Stimulated activated memory B cell treated with anti-CD40 and anti-IgM and Interleukin-4, amounts not matched to agents 10 μg/mL and 1 μg/mL and 100 μg/mL, for 72 hours (primary cell): Measurements from ENCODE around the gene ADAMTS8.
A peak's percentile ranks its signal among the peaks of the same experiment; 100 is the strongest.

Source experiments
- ATAC-seq: fragments of 150-1000 bp; cut with Tn5 transposase; 2 replicates; pipeline ENCODE4 v1.10.0; 2021
- H3K27ac Mint-ChIP-seq: one replicate; pipeline ENCODE4 v1.8.0; 2022; ENCODE audit warnings: mild to moderate bottlenecking, mixed read lengths
- H3K27me3 Mint-ChIP-seq: one replicate; pipeline ENCODE4 v1.8.0; 2022; ENCODE audit warnings: mixed read lengths
- H3K36me3 Mint-ChIP-seq: one replicate; pipeline ENCODE4 v1.8.0; 2022; ENCODE audit warnings: mixed read lengths
- H3K4me1 Mint-ChIP-seq: one replicate; pipeline ENCODE4 v1.8.0; 2022; ENCODE audit warnings: mixed read lengths
- H3K4me3 Mint-ChIP-seq: one replicate; pipeline ENCODE4 v1.8.0; 2022; ENCODE audit warnings: mild to moderate bottlenecking, moderate library complexity, mixed read lengths
- H3K9me3 Mint-ChIP-seq: one replicate; pipeline ENCODE4 v1.8.0; 2022; ENCODE audit warnings: mixed read lengths

The ADAMTS8 gene

GRCh38 chr11:130434521-130435223, 6.3 kb upstream of the ADAMTS8 start:
- ATAC-seq = peak; percentile 91
- Mint-ChIP-seq H3K36me3 (no peaks in the 10 kb centered on the region), H3K4me1 (peaks cover 16% of the 10 kb centered on the region), H3K4me3 (no peak overlapping the region), H3K27ac (no peak overlapping the region), H3K27me3 (peaks cover 46% of the 10 kb centered on the region), H3K9me3 (no peaks in the 10 kb centered on the region)

DNA sequence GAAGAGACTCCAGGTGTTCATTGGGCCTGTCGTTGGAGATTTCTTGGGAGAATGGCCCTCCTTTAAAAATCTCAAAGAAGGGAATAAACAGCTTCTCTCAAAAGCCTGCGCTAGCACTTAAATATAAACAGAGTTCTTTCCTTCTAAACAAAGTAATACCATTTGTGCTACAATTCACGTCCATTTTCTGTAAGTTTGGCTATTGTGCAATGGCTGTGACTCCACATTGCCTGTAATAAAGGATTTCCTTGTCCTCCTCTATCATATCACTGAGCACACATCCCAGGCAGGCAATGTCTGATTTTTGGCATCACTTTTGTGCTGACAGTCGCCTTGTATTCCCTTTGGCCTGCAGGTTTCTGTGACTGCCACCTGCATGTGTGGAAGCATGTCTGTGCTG, 4.9 kb upstream of the ADAMTS8 start:
- Mint-ChIP-seq H3K36me3 (no peaks in the 10 kb centered on the region), H3K27me3 (peaks cover 46% of the 10 kb centered on the region), H3K9me3 (no peaks in the 10 kb centered on the region), H3K4me1 (peaks cover 14% of the 10 kb centered on the region), H3K27ac (no peak overlapping the region), H3K4me3 (no peak overlapping the region)
- no peak for ATAC-seq

DNA sequence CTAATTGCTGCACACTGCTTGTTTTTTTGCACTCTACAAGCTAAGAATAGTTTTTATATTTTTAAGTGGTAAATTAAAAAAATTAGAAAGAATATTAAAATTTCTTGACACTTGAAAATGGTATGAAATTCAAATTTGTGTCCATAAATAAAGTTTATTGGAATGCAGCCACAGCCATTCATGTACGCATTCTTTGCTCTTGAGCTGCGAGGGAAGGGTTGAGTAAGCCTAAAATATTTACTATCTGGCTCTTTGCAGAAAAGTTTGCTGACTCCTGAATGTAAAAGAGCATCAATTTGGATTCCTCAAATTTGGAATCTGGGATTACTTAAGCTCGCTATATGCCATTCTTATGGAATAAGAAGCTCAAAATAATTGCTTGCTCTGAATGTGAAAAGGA, 3.4 kb upstream of the ADAMTS8 start:
- ATAC-seq = no peak
- Mint-ChIP-seq H3K4me3 (no peak overlapping the region), H3K36me3 (no peaks in the 10 kb centered on the region), H3K4me1 (peaks cover 21% of the 10 kb centered on the region), H3K9me3 (no peaks in the 10 kb centered on the region), H3K27me3 (peaks cover 41% of the 10 kb centered on the region), H3K27ac (no peak overlapping the region)

DNA sequence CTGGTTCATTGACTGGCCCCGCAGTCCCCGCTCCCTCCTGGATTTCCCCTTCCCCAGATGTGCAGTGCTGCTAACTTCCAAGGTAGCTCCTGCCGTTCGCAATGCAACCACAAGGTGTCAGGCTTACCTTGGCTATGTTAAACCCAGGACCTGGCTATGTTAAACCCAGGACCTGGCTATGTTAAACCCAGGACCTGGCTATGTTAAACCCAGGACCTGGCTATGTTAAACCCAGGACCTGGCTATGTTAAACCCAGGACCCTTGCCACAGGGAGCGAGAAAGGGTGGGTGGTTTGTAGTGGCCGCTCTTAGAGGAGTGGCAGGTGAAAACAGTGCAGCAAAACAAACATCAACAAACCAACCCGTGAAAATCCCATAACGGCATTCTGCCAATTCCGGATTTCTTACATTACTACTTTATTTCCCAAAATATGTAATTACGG, 2.9 kb upstream of the ADAMTS8 start:
- Mint-ChIP-seq H3K4me1 (peaks cover 25% of the 10 kb centered on the region), H3K36me3 (no peaks in the 10 kb centered on the region), H3K27ac (no peak overlapping the region), H3K4me3 (no peak overlapping the region), H3K9me3 (no peaks in the 10 kb centered on the region), H3K27me3 (peaks cover 44% of the 10 kb centered on the region)
- ATAC-seq = no peak

DNA sequence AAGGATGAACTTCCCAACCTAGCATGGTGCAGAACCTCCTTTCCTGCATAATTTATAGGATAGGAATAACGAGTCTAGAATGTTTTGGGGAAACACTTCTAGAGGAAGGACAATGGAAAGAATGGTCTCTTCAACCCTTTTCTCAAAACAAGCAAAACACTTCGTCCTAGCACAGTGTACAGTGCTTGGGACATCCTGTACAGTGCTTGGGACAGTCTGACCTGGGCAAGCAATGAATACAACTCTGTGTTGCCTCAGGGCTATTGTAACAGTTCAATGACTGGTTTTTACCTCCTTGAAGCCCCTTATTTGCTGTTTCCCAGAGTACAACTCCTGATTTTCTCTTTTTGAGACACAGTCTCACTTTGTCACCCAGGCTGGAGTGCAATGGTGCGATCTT, 1.6 kb upstream of the ADAMTS8 start:
- H3K4me3 Mint-ChIP-seq = no peak overlapping the region
- H3K27me3 Mint-ChIP-seq = peaks cover 58% of the 10 kb centered on the region
- H3K4me1 Mint-ChIP-seq = peaks cover 25% of the 10 kb centered on the region
- no peaks in the 10 kb centered on the region for H3K36me3 Mint-ChIP-seq
- H3K27ac Mint-ChIP-seq = no peak overlapping the region
- no peak for ATAC-seq
- no peaks in the 10 kb centered on the region for H3K9me3 Mint-ChIP-seq

DNA sequence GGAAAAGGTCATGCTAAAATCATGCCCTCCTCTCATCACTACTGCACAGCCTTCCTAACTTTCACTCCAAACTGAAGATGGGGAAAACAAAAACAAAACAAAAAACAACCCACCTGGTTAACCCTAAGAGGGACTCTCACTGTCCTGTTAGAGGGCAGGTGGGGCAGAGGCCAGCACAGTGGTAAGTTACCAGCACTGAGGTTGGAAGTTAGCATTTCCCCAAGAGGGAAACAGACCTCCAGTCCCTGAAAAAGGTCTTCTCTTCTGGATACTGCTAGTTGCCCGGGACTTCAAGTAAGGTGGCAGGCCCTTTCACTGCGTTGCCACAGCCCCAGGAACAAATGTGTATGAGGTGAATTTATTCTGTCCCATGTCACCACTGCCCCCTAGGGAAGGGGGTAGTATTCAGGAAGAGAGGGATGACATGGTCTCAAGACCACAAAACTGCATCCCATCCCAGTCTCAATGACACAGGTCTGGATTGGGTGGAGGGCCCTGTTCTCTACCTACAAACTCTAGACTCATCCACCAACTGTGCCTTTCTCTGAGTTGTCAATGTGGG, 792 bp upstream of the ADAMTS8 start:
- Mint-ChIP-seq H3K4me3 (peak overlapping the region; percentile 30), H3K9me3 (no peaks in the 10 kb centered on the region), H3K27me3 (peaks cover 66% of the 10 kb centered on the region), H3K27ac (no peak overlapping the region), H3K36me3 (no peaks in the 10 kb centered on the region), H3K4me1 (peaks cover 25% of the 10 kb centered on the region)
- no peak for ATAC-seq

- no peak overlapping the region for H3K27ac Mint-ChIP-seq
- no peak overlapping the region for H3K4me3 Mint-ChIP-seq
- no peaks in the 10 kb centered on the region for H3K9me3 Mint-ChIP-seq
- no peak for ATAC-seq
- peaks cover 25% of the 10 kb centered on the region for H3K4me1 Mint-ChIP-seq
- H3K27me3 Mint-ChIP-seq = peaks cover 78% of the 10 kb centered on the region
- no peaks in the 10 kb centered on the region for H3K36me3 Mint-ChIP-seq
These were observed 661 bp downstream of the ADAMTS8 start for GRCh38 chr11:130427581-130428315.

GRCh38 chr11:130426837-130427341, 1.5 kb downstream of the ADAMTS8 start:
- no peak for ATAC-seq
- H3K4me1 Mint-ChIP-seq = peaks cover 25% of the 10 kb centered on the region
- no peak overlapping the region for H3K27ac Mint-ChIP-seq
- H3K27me3 Mint-ChIP-seq = peaks cover 87% of the 10 kb centered on the region
- no peaks in the 10 kb centered on the region for H3K9me3 Mint-ChIP-seq
- peak overlapping the region; percentile 50 for H3K4me3 Mint-ChIP-seq
- no peaks in the 10 kb centered on the region for H3K36me3 Mint-ChIP-seq

DNA sequence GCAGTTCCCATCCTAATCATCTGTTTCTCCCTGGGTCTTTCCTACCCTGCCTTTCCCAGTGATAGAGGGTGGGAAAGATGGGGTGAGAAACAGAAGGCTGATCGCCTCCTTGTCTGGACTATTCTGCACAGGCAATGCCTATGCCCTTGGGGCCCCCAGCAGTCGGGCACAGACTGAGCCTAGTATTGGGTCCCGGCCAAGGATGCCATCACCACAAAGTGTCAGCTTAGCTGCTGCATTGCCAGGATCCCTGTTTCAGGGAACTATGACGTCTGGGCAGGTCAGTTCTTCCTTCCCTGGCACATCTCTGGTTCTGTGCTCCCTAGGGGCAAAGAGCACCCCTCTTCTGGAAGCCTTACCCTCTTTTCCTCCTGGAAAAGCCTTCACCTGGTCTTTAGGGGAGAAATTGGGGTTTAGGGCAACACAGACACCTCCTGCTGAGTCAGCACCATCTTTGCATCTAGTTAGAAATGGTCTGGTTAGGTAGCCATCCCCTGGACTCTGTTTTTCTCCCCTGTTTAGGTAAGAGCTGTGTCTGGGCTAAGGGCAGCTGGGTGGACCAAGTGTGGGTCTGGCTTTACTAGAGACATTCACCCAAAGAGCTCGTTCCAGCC, 2.1 kb downstream of the ADAMTS8 start:
- Mint-ChIP-seq H3K4me3 (no peak overlapping the region), H3K36me3 (no peaks in the 10 kb centered on the region), H3K27me3 (peaks cover 92% of the 10 kb centered on the region), H3K9me3 (no peaks in the 10 kb centered on the region), H3K4me1 (peaks cover 24% of the 10 kb centered on the region), H3K27ac (no peak overlapping the region)
- no peak for ATAC-seq

DNA sequence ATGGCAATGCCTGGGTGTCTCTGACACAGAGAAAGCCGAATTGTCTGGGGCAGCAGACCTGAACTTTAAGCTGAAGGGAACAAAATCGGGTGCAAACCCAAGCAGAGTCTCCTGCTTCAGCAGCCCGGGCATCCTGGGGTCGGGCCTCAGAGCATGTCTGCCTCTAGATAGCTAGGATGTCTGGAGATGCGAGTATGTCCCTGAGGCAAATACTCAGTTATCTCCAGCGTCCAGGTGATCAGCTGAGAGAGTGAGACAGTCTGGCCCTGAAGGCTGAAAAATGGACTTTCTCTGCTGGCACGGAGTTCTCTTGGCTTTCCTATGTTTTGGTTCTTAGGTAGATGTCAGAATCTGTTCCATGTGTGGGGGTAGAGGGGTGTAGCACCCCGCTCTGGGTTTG, 3.3 kb downstream of the ADAMTS8 start:
- Mint-ChIP-seq H3K9me3 (no peaks in the 10 kb centered on the region), H3K4me1 (peaks cover 19% of the 10 kb centered on the region), H3K36me3 (no peaks in the 10 kb centered on the region), H3K27ac (no peak overlapping the region), H3K4me3 (no peak overlapping the region), H3K27me3 (peaks cover 92% of the 10 kb centered on the region)
- ATAC-seq = no peak

GRCh38 chr11:130424613-130425140, 3.7 kb downstream of the ADAMTS8 start:
- Mint-ChIP-seq H3K4me1 (peaks cover 19% of the 10 kb centered on the region), H3K27me3 (peaks cover 92% of the 10 kb centered on the region), H3K9me3 (no peaks in the 10 kb centered on the region), H3K36me3 (no peaks in the 10 kb centered on the region), H3K27ac (no peak overlapping the region), H3K4me3 (no peak overlapping the region)
- ATAC-seq = no peak

- Mint-ChIP-seq H3K4me1 (peaks cover 14% of the 10 kb centered on the region), H3K4me3 (no peak overlapping the region), H3K27ac (no peak overlapping the region), H3K36me3 (no peaks in the 10 kb centered on the region), H3K27me3 (peaks cover 91% of the 10 kb centered on the region), H3K9me3 (no peaks in the 10 kb centered on the region)
- ATAC-seq = no peak
These were observed 4.8 kb downstream of the ADAMTS8 start for GRCh38 chr11:130423541-130424142.

- Mint-ChIP-seq H3K4me1 (peaks cover 11% of the 10 kb centered on the region), H3K27me3 (peaks cover 89% of the 10 kb centered on the region), H3K4me3 (no peak overlapping the region), H3K27ac (no peak overlapping the region), H3K9me3 (no peaks in the 10 kb centered on the region), H3K36me3 (no peaks in the 10 kb centered on the region)
- ATAC-seq = no peak
These were observed 6.0 kb downstream of the ADAMTS8 start for GRCh38 chr11:130422251-130422995.

DNA sequence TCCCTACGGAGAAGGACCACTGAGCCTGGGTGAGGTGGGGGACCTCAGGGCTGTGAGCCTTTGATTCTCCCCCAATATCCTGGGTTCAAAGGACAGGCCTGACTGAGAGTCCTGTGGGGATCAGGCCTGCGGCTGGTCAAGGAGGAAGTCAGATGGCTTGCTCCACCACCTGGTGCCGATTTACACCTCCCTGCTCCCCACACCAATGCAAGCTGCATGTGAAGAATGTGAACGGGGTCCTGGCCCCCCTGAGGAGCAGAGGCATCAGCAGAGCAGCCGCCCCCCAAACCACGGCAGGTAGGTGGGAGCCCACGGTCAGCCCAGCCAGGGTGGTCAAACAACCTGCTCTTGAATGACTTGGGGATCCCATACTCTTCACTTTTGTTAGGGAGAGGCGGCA, 6.7 kb downstream of the ADAMTS8 start:
- Mint-ChIP-seq H3K4me3 (no peak overlapping the region), H3K4me1 (peaks cover 4% of the 10 kb centered on the region), H3K27me3 (peaks cover 84% of the 10 kb centered on the region), H3K27ac (no peak overlapping the region), H3K36me3 (no peaks in the 10 kb centered on the region), H3K9me3 (no peaks in the 10 kb centered on the region)
- ATAC-seq = no peak
